HAP-1 (cell line): ENCODE measurements around the gene RNFT2.

ENCODE experiments used
- DNase-seq, 2 experiments: peaks; one replicate each; pipeline ENCODE4 v3.0.0-alpha.2; 2016 to 2020; ENCODE audit warnings: low spot score in 2 of 2
- H3K27me3 ChIP-seq: fragments of 250-450 bp; sonication (Bioruptor Pico); 2 replicates; pipeline ENCODE4 v1.5.1; 2020; ENCODE audit warnings: low read depth, mild to moderate bottlenecking, moderate library complexity
- H3K36me3 ChIP-seq: fragments of 250-450 bp; sonication (Bioruptor Pico); replicated peaks from 2 replicates; pipeline ENCODE4 v1.5.1; 2020; ENCODE audit warnings: mild to moderate bottlenecking
- H3K4me1 ChIP-seq: fragments of 250-450 bp; sonication (Bioruptor Pico); 2 replicates; pipeline ENCODE4 v1.5.1; 2020; ENCODE audit warnings: mild to moderate bottlenecking
- H3K4me3 ChIP-seq: fragments of 250-450 bp; sonication (Bioruptor Pico); 2 replicates; pipeline ENCODE4 v1.5.1; 2020; ENCODE audit warnings: mild to moderate bottlenecking, moderate library complexity
- H3K9me3 ChIP-seq: fragments of 250-450 bp; sonication (Bioruptor Pico); 2 replicates; pipeline ENCODE4 v1.5.1; 2020; ENCODE audit warnings: mild to moderate bottlenecking, moderate library complexity
- in situ Hi-C: fragments of 300-500 bp; cut with MboI; formaldehyde crosslinking; loops from 3 replicates; pipeline ENCODE4 v1.14.3; 2020; ENCODE audit warnings: low sequenced_read_pairs, inconsistent platforms, mixed read lengths

Gene RNFT2

GRCh38 chr12:116860263-116860662, 122.1 kb downstream of the RNFT2 start:
- DNase-seq: no peak
- in situ Hi-C loops: no loop called here
- Histone ChIP-seq H3K4me1 (no peaks in the 10 kb centered on the region), H3K27me3 (0 out of 2 replicates have a peak, but pooled peaks cover 4% of the 10 kb centered on the region), H3K36me3 (no peaks in the 10 kb centered on the region), H3K4me3 (no peak overlapping the region), H3K9me3 (no peaks in the 10 kb centered on the region)

GRCh38 chr12:116861320-116861719, 123.2 kb downstream of the RNFT2 start:
- 0 out of 2 replicates have a peak, but pooled peaks cover 4% of the 10 kb centered on the region for H3K27me3 ChIP-seq
- peak in 1 of 2 experiments; percentile 41 for DNase-seq
- no peaks in the 10 kb centered on the region for H3K9me3 ChIP-seq
- no peak overlapping the region for H3K4me3 ChIP-seq
- H3K36me3 ChIP-seq: no peaks in the 10 kb centered on the region
- in situ Hi-C loops: no loop called here
- H3K4me1 ChIP-seq: no peaks in the 10 kb centered on the region

DNA sequence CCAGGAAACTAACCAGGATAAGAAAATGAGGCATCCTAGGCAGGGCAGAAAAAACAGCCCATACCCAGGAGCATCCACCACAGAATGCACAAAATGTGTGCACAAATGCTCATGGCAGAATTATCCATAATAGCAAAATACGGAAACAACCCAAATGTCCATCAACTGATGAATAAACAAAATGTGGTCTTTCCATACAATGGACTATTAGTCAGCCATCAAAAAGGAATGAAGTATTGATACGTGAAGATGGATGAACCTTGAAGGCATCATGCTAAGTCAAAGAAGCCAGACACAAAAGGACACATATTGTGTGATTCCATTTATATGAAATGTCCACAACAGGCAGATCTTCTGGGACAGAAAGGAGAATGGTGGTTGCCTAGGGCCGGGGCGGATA, 124.1 kb downstream of the RNFT2 start:
- in situ Hi-C loops: no loop called here
- Histone ChIP-seq H3K36me3 (no peaks in the 10 kb centered on the region), H3K4me3 (no peak overlapping the region), H3K4me1 (no peaks in the 10 kb centered on the region), H3K9me3 (no peaks in the 10 kb centered on the region), H3K27me3 (0 out of 2 replicates have a peak, but pooled peaks cover 4% of the 10 kb centered on the region)
- DNase-seq: no peak

GRCh38 chr12:116863275-116863767, 125.2 kb downstream of the RNFT2 start:
- in situ Hi-C loops: no loop called here
- H3K36me3 ChIP-seq: no peaks in the 10 kb centered on the region
- no peaks in the 10 kb centered on the region for H3K4me1 ChIP-seq
- no peaks in the 10 kb centered on the region for H3K9me3 ChIP-seq
- peak in 1 of 2 experiments; percentile 62 for DNase-seq
- H3K27me3 ChIP-seq: 0 out of 2 replicates have a peak, but pooled peaks cover 4% of the 10 kb centered on the region
- no peak overlapping the region for H3K4me3 ChIP-seq

DNA sequence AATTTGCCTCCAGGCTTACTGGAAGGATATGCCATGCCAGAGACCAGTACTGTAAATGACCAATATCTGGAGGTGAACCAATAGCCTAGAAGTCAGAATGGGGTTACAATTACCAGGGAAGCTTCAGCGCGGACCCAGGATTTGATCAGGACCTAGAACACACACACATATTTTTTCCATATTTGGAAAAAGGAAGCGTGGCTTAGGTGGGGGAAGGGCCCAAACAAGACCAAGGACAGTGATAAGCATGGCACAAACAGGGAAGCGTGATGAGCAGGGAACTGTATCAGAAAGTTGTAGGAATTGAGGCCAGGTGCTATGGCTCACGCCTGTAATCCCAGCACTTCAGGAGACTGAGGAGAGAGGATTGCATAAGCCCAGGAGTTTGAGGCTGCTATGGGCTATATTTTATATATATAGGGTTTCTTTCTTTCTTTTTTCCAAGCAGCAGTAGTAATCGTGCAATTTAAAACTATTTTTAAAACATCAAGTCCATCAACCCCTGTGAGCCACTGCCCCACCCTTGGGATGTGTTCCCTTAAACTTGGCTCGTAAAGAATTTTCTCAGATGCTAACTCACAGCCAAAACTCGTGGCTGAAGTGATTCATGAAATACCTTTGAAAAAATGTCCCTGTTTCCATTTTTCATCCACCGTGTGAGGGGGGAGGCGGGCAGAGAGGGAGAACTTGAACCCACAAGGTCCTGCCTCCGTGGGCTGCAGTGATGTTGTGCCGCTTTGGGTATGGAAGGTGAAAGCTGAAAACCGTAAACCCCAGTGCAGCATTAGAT, 126.5 kb downstream of the RNFT2 start:
- Histone ChIP-seq H3K27me3 (no peaks in the 10 kb centered on the region), H3K9me3 (no peaks in the 10 kb centered on the region), H3K4me1 (no peaks in the 10 kb centered on the region), H3K36me3 (no peaks in the 10 kb centered on the region), H3K4me3 (no peak overlapping the region)
- in situ Hi-C loops: no loop called here
- DNase-seq: no peak

- in situ Hi-C loops: no loop called here
- no peaks in the 10 kb centered on the region for H3K27me3 ChIP-seq
- H3K36me3 ChIP-seq: no peaks in the 10 kb centered on the region
- H3K4me1 ChIP-seq: no peaks in the 10 kb centered on the region
- DNase-seq: no peak
- no peaks in the 10 kb centered on the region for H3K9me3 ChIP-seq
- no peak overlapping the region for H3K4me3 ChIP-seq
Measured at GRCh38 chr12:116867523-116867922, 129.4 kb downstream of the RNFT2 start.

DNA sequence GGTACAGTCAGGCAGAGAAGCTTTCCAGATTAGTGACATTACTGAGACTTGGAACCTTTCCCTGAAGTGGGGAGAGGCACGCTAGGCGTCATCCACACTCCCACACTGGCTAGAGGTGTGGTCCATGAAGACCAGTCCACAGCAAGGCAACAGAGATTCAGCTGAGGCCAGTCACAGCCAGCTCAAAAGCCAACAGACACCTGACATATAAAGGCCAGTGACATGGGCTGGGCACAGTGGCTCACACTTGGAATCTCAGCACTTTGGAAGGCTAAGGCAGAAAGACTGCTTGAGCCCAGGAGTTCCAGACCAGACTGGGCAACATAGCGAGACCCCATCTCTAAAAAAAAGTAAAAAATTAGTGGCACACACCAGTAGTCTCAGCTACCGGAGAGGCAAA, 132.2 kb downstream of the RNFT2 start:
- Histone ChIP-seq H3K9me3 (no peaks in the 10 kb centered on the region), H3K4me1 (no peaks in the 10 kb centered on the region), H3K4me3 (no peak overlapping the region), H3K27me3 (no peaks in the 10 kb centered on the region), H3K36me3 (no peaks in the 10 kb centered on the region)
- no peak for DNase-seq
- in situ Hi-C loops: no loop called here

- in situ Hi-C loops: no loop called here
- H3K27me3 ChIP-seq: peaks cover 11% of the 10 kb centered on the region
- no peaks in the 10 kb centered on the region for H3K9me3 ChIP-seq
- H3K4me3 ChIP-seq: no peak overlapping the region
- H3K36me3 ChIP-seq: no peaks in the 10 kb centered on the region
- DNase-seq: no peak
- H3K4me1 ChIP-seq: peaks cover 3% of the 10 kb centered on the region
Measured at GRCh38 chr12:116874324-116874995, 136.3 kb downstream of the RNFT2 start.

DNA sequence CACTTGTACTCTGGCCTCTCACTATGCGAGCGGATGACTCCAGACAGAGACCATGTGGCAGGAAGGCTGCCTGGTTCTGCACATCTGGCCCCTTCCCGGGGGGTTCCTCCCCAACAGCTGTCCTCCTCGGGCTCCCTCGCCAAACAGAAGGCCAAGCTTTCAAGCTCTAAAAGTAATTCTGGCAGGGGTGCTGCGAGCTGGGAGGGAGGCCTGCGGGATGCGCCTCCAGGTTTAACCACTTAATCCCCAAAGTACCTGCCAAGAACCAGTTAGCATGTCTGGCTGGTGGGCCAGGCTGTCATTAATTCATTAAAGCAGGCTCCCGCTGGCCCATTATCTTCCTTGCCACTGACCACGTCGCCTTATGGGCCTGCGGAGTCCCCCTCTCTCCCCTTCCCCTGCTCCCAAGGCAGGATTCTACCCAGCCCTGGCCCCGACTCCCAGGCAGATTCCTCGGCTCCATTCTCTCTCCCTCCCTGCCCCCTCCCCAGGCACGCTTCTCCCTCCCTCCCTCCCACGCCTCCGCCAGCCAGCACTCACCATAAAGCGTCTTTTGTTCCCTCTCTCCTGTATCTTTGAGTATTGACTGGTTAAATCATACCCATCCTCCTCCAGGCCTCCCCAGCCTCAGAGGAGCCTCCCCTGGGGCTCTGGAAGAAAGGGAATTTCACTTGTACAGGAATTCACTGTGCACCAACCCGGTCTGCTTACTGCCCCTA, 138.2 kb downstream of the RNFT2 start:
- DNase-seq: peak; percentile 61 to 73
- Histone ChIP-seq H3K27me3 (peaks cover 25% of the 10 kb centered on the region), H3K4me3 (no peak overlapping the region), H3K36me3 (no peaks in the 10 kb centered on the region), H3K9me3 (no peaks in the 10 kb centered on the region), H3K4me1 (peaks cover 7% of the 10 kb centered on the region)
- in situ Hi-C loops: no loop called here

- DNase-seq: peak in 1 of 2 experiments; percentile 45
- Histone ChIP-seq H3K36me3 (no peaks in the 10 kb centered on the region), H3K4me1 (peaks cover 7% of the 10 kb centered on the region), H3K27me3 (peaks cover 47% of the 10 kb centered on the region), H3K9me3 (no peaks in the 10 kb centered on the region), H3K4me3 (peak overlapping the region; percentile 40)
- in situ Hi-C loops: no loop called here
Measured at GRCh38 chr12:116878567-116879508, 140.7 kb downstream of the RNFT2 start.

DNA sequence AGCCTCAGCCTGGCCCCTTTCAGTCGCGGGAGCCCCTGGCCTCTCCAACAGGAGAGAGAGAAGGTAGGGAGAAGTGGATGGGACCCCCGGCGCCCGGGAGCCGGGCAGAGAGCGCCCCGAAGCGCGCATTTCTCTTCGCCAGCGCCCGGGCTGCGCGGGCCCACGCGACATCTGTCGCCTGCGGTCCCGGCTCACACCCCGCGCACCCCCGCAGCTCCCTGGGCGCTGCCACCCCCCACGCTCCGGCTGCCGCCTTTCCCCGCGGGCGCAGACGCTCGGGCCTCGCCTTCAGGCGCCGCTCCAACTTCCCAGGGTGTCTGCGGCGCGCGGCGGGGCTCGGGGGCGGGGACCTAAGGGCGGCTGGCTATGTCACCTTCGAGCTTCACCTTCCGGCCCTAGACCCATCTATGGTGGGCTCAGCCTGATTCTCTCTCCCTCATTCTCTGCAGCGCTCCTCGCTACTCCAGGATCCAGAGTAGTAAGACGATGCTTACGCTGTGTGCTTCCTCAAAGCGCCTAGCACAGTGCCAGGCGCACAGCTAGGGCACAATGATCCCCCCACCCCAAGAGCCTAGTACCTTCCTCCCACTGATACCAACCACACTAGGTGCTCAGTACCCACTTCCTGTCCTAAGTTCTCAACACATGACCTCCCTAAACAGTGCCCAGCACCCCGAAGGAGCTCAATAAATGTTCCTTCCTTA, 141.5 kb downstream of the RNFT2 start:
- H3K4me1 ChIP-seq: peaks cover 7% of the 10 kb centered on the region
- H3K9me3 ChIP-seq: no peaks in the 10 kb centered on the region
- H3K4me3 ChIP-seq: peak overlapping the region; percentile 40
- H3K27me3 ChIP-seq: peaks cover 49% of the 10 kb centered on the region
- H3K36me3 ChIP-seq: no peaks in the 10 kb centered on the region
- in situ Hi-C loops: no loop called here
- peak in 1 of 2 experiments; percentile 38 for DNase-seq

GRCh38 chr12:116880213-116880816, 142.2 kb downstream of the RNFT2 start:
- in situ Hi-C loops: no loop called here
- Histone ChIP-seq H3K36me3 (no peaks in the 10 kb centered on the region), H3K4me3 (peak overlapping the region; percentile 40), H3K4me1 (peaks cover 7% of the 10 kb centered on the region), H3K9me3 (no peaks in the 10 kb centered on the region), H3K27me3 (peaks cover 49% of the 10 kb centered on the region)
- DNase-seq: no peak
